IMR-90 (cell line): ENCODE data around the gene CANT1.

Experiments used
- CEBPB ChIP-seq: IDR thresholded peaks from 2 replicates; pipeline ENCODE4 v1.6.1; 2012; ENCODE audit warnings: low read depth, low read length, improper control_type of control experiment
- CTCF ChIP-seq: conservative IDR thresholded peaks from 2 replicates; pipeline ENCODE4 v1.5.1; 2012; ENCODE audit warnings: mild to moderate bottlenecking, low read depth, low read length, improper control_type of control experiment
- MAZ ChIP-seq: IDR thresholded peaks from 2 replicates; pipeline ENCODE4 v1.6.1; 2012; ENCODE audit warnings: low read depth, mild to moderate bottlenecking, low read length, improper control_type of control experiment, moderate library complexity, borderline replicate concordance
- POLR2A ChIP-seq: IDR thresholded peaks from 2 replicates; pipeline ENCODE4 v1.6.1; 2012; ENCODE audit warnings: mild to moderate bottlenecking, low read depth, low read length
- RAD21 ChIP-seq: IDR thresholded peaks from 2 replicates; pipeline ENCODE4 v1.6.1; 2012; ENCODE audit warnings: low read length, improper control_type of control experiment
- RFX5 ChIP-seq: IDR thresholded peaks from 2 replicates; pipeline ENCODE4 v1.8.0; 2012; ENCODE audit warnings: low read depth, mild to moderate bottlenecking, low read length, moderate library complexity
- TF ChIP-seq, protein P1 (sequence below): fragments of 150-350 bp; IDR thresholded peaks from 2 replicates; pipeline ENCODE4 v1.6.1; 2017; ENCODE audit warnings: mild to moderate bottlenecking, antibody characterized with exemption, low read length, low read depth
- TF ChIP-seq, protein P2 (sequence below): fragments of 150-350 bp; IDR thresholded peaks from 2 replicates; pipeline ENCODE4 v1.6.1; 2016; ENCODE audit warnings: low read depth, mild to moderate bottlenecking, low read length, moderate library complexity, borderline replicate concordance

DNA sequence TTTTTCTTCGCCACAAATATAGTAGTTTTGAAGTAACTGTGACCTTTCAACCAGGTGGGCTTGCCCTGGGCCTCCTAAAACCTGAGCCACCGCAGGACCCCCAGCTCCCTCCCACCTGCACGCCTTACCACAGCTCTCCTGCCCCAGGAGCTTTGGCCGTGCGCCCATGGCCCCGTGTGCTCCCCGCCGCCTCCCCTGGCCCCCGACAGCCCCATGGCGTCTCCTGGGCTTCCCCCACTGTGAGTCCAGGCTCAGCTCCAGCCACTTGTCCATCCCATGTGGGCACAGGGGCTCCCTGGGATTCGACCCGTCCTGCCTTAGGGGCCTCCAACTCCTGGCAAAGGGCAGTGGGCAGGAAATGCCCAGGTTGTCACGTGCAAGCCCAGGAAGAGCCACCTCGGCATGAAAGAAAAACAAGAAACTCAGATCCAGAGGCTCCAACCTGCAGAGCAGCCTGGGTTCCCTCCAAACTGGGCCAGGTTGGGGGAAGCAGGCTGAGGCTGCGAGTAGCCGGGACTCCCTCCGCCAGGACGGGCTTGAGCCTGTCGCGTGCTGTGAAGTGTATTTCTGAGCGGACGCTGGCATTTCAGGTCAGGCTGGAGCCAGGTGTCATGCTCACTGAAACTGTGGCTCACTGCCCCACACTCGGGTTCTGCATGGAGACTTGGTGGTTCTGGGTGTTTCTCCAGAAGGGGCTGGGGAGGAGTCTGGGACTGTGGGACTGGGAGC lies 35.6 kb downstream of the CANT1 start:
- TF ChIP-seq CTCF (no peak), CEBPB (no peak), POLR2A (no peak), RFX5 (no peak), MAZ (no peak), RAD21 (no peak)
- TF ChIP-seq, protein P1, sequence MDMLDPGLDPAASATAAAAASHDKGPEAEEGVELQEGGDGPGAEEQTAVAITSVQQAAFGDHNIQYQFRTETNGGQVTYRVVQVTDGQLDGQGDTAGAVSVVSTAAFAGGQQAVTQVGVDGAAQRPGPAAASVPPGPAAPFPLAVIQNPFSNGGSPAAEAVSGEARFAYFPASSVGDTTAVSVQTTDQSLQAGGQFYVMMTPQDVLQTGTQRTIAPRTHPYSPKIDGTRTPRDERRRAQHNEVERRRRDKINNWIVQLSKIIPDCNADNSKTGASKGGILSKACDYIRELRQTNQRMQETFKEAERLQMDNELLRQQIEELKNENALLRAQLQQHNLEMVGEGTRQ = no peak
- TF ChIP-seq, protein P2, sequence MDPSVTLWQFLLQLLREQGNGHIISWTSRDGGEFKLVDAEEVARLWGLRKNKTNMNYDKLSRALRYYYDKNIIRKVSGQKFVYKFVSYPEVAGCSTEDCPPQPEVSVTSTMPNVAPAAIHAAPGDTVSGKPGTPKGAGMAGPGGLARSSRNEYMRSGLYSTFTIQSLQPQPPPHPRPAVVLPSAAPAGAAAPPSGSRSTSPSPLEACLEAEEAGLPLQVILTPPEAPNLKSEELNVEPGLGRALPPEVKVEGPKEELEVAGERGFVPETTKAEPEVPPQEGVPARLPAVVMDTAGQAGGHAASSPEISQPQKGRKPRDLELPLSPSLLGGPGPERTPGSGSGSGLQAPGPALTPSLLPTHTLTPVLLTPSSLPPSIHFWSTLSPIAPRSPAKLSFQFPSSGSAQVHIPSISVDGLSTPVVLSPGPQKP = no peak
